Central memory CD8-positive, alpha-beta T cell (primary cell): ENCODE results near the gene FASTKD3.

ENCODE experiments used
- ATAC-seq: fragments of 150-1000 bp; cut with Tn5 transposase; replicated peaks from 2 replicates; pipeline ENCODE4 v1.10.0; 2022; ENCODE audit warnings: mild to moderate bottlenecking, moderate FRiP score, moderate number of reproducible peaks; ENCODE audit not compliant: poor library complexity, severe bottlenecking; ENCODE audit errors: extremely low read depth
- DNase-seq, 2 donors: peaks; one replicate each; pipeline ENCODE4 v3.0.0; 2021; ENCODE audit warnings: low spot score in 2 of 2
- H3K27ac Mint-ChIP-seq: one replicate; pipeline ENCODE4 v1.8.0; 2022; ENCODE audit warnings: low read depth, mild to moderate bottlenecking, moderate library complexity, mixed read lengths
- H3K27me3 Mint-ChIP-seq: one replicate; pipeline ENCODE4 v1.8.0; 2022; ENCODE audit warnings: mixed read lengths
- H3K36me3 Mint-ChIP-seq: one replicate; pipeline ENCODE4 v1.8.0; 2022; ENCODE audit warnings: mild to moderate bottlenecking, moderate library complexity, mixed read lengths; ENCODE audit not compliant: insufficient read depth
- H3K4me1 Mint-ChIP-seq: one replicate; pipeline ENCODE4 v1.8.0; 2022; ENCODE audit warnings: mixed read lengths
- H3K4me3 Mint-ChIP-seq: one replicate; pipeline ENCODE4 v1.8.0; 2022; ENCODE audit warnings: mild to moderate bottlenecking, moderate library complexity, mixed read lengths
- H3K9me3 Mint-ChIP-seq: one replicate; pipeline ENCODE4 v1.8.0; 2022; ENCODE audit warnings: mixed read lengths

The FASTKD3 gene

GRCh38 chr5:7828269-7828668 is 40.6 kb downstream of the FASTKD3 start:
- no peak for DNase-seq

GRCh38 chr5:7827610-7828009 is 41.2 kb downstream of the FASTKD3 start:
- Mint-ChIP-seq H3K27ac (no peak overlapping the region), H3K4me3 (no peak overlapping the region)

More at GRCh38 chr5:7828269-7828668, 40.6 kb downstream of the FASTKD3 start:
- Mint-ChIP-seq H3K9me3 (no peaks in the 10 kb centered on the region), H3K27me3 (peaks cover 53% of the 10 kb centered on the region), H3K4me3 (no peak overlapping the region), H3K27ac (no peak overlapping the region), H3K36me3 (no peaks in the 10 kb centered on the region), H3K4me1 (no peaks in the 10 kb centered on the region)
- no peak for ATAC-seq

GRCh38 chr5:7825630-7826029 is 43.2 kb downstream of the FASTKD3 start:
- Mint-ChIP-seq H3K27ac (no peak overlapping the region), H3K36me3 (no peaks in the 10 kb centered on the region), H3K27me3 (peaks cover 66% of the 10 kb centered on the region), H3K4me3 (no peak overlapping the region), H3K9me3 (no peaks in the 10 kb centered on the region), H3K4me1 (no peaks in the 10 kb centered on the region)
- DNase-seq (no peak), ATAC-seq (no peak)

More at GRCh38 chr5:7827610-7828009, 41.2 kb downstream of the FASTKD3 start:
- DNase-seq (no peak), ATAC-seq (no peak)
- H3K4me1 Mint-ChIP-seq, result no peaks in the 10 kb centered on the region
- no peaks in the 10 kb centered on the region for H3K36me3 Mint-ChIP-seq
- H3K9me3 Mint-ChIP-seq, result no peaks in the 10 kb centered on the region
- peaks cover 60% of the 10 kb centered on the region for H3K27me3 Mint-ChIP-seq

GRCh38 chr5:7824995-7825394 is 43.8 kb downstream of the FASTKD3 start:
- ATAC-seq, result no peak
- no peak for DNase-seq
- Mint-ChIP-seq H3K9me3 (no peaks in the 10 kb centered on the region), H3K27me3 (peaks cover 68% of the 10 kb centered on the region), H3K27ac (no peak overlapping the region), H3K4me1 (no peaks in the 10 kb centered on the region), H3K36me3 (no peaks in the 10 kb centered on the region), H3K4me3 (no peak overlapping the region)

GRCh38 chr5:7823594-7823993 is 45.2 kb downstream of the FASTKD3 start:
- Mint-ChIP-seq H3K27me3 (peaks cover 65% of the 10 kb centered on the region), H3K4me3 (no peak overlapping the region), H3K4me1 (no peaks in the 10 kb centered on the region), H3K36me3 (no peaks in the 10 kb centered on the region), H3K9me3 (no peaks in the 10 kb centered on the region), H3K27ac (no peak overlapping the region)
- DNase-seq (no peak), ATAC-seq (no peak)

- Mint-ChIP-seq H3K4me3 (no peak overlapping the region), H3K4me1 (no peaks in the 10 kb centered on the region), H3K27ac (no peak overlapping the region), H3K27me3 (peaks cover 65% of the 10 kb centered on the region), H3K9me3 (no peaks in the 10 kb centered on the region), H3K36me3 (no peaks in the 10 kb centered on the region)
- ATAC-seq (no peak), DNase-seq (no peak)
Measured at GRCh38 chr5:7822449-7822848, 46.4 kb downstream of the FASTKD3 start.

GRCh38 chr5:7816535-7816901 is 52.3 kb downstream of the FASTKD3 start:
- peaks cover 8% of the 10 kb centered on the region for H3K4me1 Mint-ChIP-seq
- no peaks in the 10 kb centered on the region for H3K9me3 Mint-ChIP-seq
- DNase-seq, result no peak
- ATAC-seq, result no peak
- peaks cover 2% of the 10 kb centered on the region for H3K36me3 Mint-ChIP-seq
- peaks cover 73% of the 10 kb centered on the region for H3K27me3 Mint-ChIP-seq
- H3K27ac Mint-ChIP-seq, result no peak overlapping the region
- no peak overlapping the region for H3K4me3 Mint-ChIP-seq

- peak; percentile 16 to 37 for DNase-seq
- ATAC-seq, result peak; percentile 24
- no peak overlapping the region for H3K27ac Mint-ChIP-seq
- no peak overlapping the region for H3K4me3 Mint-ChIP-seq
- peaks cover 70% of the 10 kb centered on the region for H3K27me3 Mint-ChIP-seq
- peaks cover 8% of the 10 kb centered on the region for H3K4me1 Mint-ChIP-seq
- peaks cover 2% of the 10 kb centered on the region for H3K36me3 Mint-ChIP-seq
- H3K9me3 Mint-ChIP-seq, result no peaks in the 10 kb centered on the region
Measured at GRCh38 chr5:7815892-7816534, 52.8 kb downstream of the FASTKD3 start.

- no peak overlapping the region for H3K4me3 Mint-ChIP-seq
Measured at GRCh38 chr5:7814816-7815215, 54.0 kb downstream of the FASTKD3 start.

GRCh38 chr5:7813576-7813975 is 55.3 kb downstream of the FASTKD3 start:
- H3K9me3 Mint-ChIP-seq, result no peaks in the 10 kb centered on the region
- H3K4me1 Mint-ChIP-seq, result peaks cover 8% of the 10 kb centered on the region
- DNase-seq (no peak), ATAC-seq (no peak)
- H3K27me3 Mint-ChIP-seq, result peaks cover 64% of the 10 kb centered on the region
- H3K4me3 Mint-ChIP-seq, result no peak overlapping the region
- peaks cover 5% of the 10 kb centered on the region for H3K36me3 Mint-ChIP-seq
- H3K27ac Mint-ChIP-seq, result no peak overlapping the region

More at GRCh38 chr5:7814816-7815215, 54.0 kb downstream of the FASTKD3 start:
- H3K36me3 Mint-ChIP-seq, result peaks cover 5% of the 10 kb centered on the region
- H3K27ac Mint-ChIP-seq, result no peak overlapping the region
- peaks cover 8% of the 10 kb centered on the region for H3K4me1 Mint-ChIP-seq
- DNase-seq (no peak), ATAC-seq (no peak)
- H3K9me3 Mint-ChIP-seq, result no peaks in the 10 kb centered on the region
- peaks cover 73% of the 10 kb centered on the region for H3K27me3 Mint-ChIP-seq

- H3K36me3 Mint-ChIP-seq, result peaks cover 5% of the 10 kb centered on the region
- peaks cover 8% of the 10 kb centered on the region for H3K4me1 Mint-ChIP-seq
- H3K27ac Mint-ChIP-seq, result no peak overlapping the region
- ATAC-seq (no peak), DNase-seq (no peak)
- H3K4me3 Mint-ChIP-seq, result no peak overlapping the region
- H3K9me3 Mint-ChIP-seq, result no peaks in the 10 kb centered on the region
- peaks cover 68% of the 10 kb centered on the region for H3K27me3 Mint-ChIP-seq
Measured at GRCh38 chr5:7813007-7813406, 55.8 kb downstream of the FASTKD3 start.

- Mint-ChIP-seq H3K4me1 (peaks cover 8% of the 10 kb centered on the region), H3K27ac (no peak overlapping the region), H3K4me3 (no peak overlapping the region), H3K9me3 (no peaks in the 10 kb centered on the region), H3K36me3 (peaks cover 5% of the 10 kb centered on the region), H3K27me3 (peaks cover 78% of the 10 kb centered on the region)
- DNase-seq, result no peak
- ATAC-seq, result no peak
Measured at GRCh38 chr5:7811715-7812114, 57.1 kb downstream of the FASTKD3 start.
